Endothelial cell of umbilical vein (primary cell): Measurements from ENCODE around the gene LAG3.

Experiments used
- CTCF ChIP-seq, 2 donors: IDR thresholded peaks; 1 replicate in 1 of 2; 2 replicates in 1 of 2; pipeline ENCODE4 v1.5.1; 2011; ENCODE audit warnings: low read length in 2 of 2, mild to moderate bottlenecking in 2 of 2, moderate library complexity in 2 of 2, control low read depth in 1 of 2, inconsistent platforms in 1 of 2, low read depth in 1 of 2; ENCODE audit not compliant: insufficient read depth in 1 of 2; ENCODE audit errors: extremely low read depth in 1 of 2
- EZH2 ChIP-seq: IDR thresholded peaks from 2 replicates; pipeline ENCODE4 v1.6.1; 2012; ENCODE audit warnings: borderline replicate concordance, low read depth, mild to moderate bottlenecking, moderate library complexity, low read length, inconsistent platforms; ENCODE audit not compliant: severe bottlenecking
- GATA2 ChIP-seq: IDR thresholded peaks from 2 replicates; pipeline ENCODE4 v1.7.0; 2011; ENCODE audit warnings: low read depth, mild to moderate bottlenecking, moderate library complexity, mixed read lengths, low read length; ENCODE audit not compliant: insufficient read length, insufficient read depth
- JUN ChIP-seq: IDR thresholded peaks from 2 replicates; pipeline ENCODE4 v1.6.1; 2011; ENCODE audit warnings: borderline replicate concordance, low read depth; ENCODE audit not compliant: insufficient read length, insufficient read depth
- MYC ChIP-seq: IDR thresholded peaks from one replicate; pipeline ENCODE4 v1.6.1; 2011; ENCODE audit warnings: mild to moderate bottlenecking, low read depth, low read length
- POLR2A ChIP-seq: IDR thresholded peaks from 2 replicates; pipeline ENCODE4 v1.6.1; 2012; ENCODE audit warnings: low read depth, mild to moderate bottlenecking, control low read depth, low read length
- POLR2AphosphoS5 ChIP-seq: IDR thresholded peaks from 2 replicates; pipeline ENCODE4 v1.6.1; 2012; ENCODE audit warnings: low read depth, mild to moderate bottlenecking, control low read depth, low read length, moderate library complexity; ENCODE audit not compliant: insufficient read depth

- TF ChIP-seq POLR2AphosphoS5 (no peak), POLR2A (no peak), CTCF (IDR thresholded peaks at IDR 0.05; ENCODE audit: extremely low read depth in 1 of 2, insufficient read depth in 1 of 2, low read depth in 1 of 2, low read length in 2 of 2) (no peak), EZH2 (no peak), MYC (no peak), JUN (no peak), GATA2 (no peak)
Observed at GRCh38 chr12:6784296-6784695, 12.0 kb downstream of the LAG3 start.
